HG02884 (cell line): ENCODE results near the gene SS18.

ENCODE experiments used
- ATAC-seq: cut with Tn5 transposase; IDR thresholded peaks from one replicate; pipeline ENCODE4 v1.9.1; 2021; ENCODE audit warnings: mild to moderate bottlenecking, moderate library complexity; ENCODE audit not compliant: unreplicated experiment

SS18 gene

DNA sequence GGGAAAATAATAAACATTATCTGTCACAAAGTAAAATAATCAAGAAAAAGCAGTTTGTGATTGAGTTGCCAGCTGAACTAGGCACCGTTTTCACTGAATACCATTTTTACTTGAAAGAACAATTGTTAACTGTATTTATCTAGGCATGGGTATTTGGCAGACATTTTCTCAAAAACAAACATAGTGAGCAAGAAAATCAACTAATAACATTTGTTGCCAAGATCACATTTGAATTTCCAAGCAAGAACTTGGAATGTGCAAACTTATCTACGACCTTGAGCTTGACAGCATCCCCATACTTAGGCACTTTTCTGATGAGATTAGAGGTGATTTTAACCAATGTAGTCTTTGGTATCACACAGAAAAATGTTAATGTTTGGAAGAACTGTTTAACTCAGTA lies 16.7 kb downstream of the SS18 start:
- no peak for ATAC-seq

DNA sequence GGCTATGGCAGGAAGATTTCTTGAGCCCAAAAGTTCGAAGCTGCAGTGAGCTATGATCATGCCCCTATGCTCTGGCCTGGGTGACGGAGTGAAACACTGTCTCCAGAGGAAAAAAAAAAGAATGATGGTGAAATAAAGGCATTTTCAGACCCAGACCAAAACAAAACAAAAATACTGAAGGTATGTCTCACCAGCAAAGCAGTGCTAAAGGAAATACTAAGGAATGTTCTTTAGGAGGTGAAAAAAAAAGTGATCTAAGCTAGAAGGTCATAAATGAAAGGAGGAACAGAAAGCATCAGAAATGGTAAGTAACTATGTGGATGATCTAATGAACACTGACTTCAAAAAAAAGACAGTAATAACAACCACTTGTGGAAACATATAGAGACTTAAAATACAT lies 18.7 kb downstream of the SS18 start:
- no peak for ATAC-seq

DNA sequence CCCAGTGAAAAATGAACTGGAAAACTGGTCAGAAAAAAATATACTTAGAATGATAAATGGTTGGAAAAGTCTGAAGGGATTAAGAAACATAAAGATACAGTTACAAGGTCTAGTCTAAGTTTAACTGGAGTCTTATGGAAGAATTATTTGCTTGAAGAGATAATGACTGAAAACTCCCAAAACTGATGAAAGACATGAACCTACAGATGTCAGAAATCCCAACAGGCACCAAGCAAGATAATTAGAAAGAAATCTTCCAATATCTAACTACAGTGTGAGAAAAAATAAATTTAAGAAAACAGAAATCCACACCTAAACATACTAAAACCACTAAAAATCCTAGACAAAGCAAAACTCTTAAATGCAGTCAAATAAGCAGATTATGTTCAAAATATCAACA lies 19.4 kb downstream of the SS18 start:
- no peak for ATAC-seq

DNA sequence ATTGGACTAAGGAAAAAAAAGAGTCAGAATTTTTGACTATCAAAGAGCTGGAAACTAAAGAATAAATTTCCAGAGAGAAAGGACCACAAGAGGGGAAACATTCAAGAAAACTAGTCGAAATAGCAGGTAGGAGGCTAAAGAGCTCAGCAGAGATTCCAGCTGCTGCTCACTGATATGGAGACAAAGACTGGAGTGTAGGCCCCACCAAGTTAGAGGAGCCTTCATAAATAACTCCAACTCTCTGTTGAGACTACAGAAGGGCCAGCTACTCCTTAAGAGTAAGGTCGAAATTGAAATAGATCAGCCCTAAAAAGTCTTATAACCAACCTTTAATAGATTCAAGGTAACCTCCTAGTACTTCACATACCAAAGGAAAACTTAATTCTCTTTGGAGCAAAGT lies 31.1 kb downstream of the SS18 start:
- no peak for ATAC-seq

DNA sequence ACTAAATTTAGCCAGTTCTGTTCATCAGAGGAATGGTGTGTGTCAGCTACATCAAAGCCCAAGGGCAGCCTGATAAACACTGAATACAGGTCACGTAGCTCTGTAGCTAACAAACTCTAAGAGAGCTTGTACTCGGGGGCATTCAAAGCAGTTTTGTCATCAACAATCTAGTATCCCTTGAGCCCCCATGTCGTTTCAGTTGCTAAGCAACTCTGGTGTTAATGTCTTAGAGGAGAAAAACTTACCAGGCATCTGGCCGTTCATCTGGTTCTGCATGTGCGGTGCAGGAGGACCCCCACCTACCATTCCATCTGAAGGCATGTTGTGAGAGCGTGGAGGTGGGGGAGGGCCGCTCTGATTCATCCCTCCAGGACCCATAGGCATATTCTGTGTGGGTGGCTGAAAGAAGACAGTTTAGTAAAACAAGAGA lies 33.1 kb downstream of the SS18 start:
- ATAC-seq: no peak

DNA sequence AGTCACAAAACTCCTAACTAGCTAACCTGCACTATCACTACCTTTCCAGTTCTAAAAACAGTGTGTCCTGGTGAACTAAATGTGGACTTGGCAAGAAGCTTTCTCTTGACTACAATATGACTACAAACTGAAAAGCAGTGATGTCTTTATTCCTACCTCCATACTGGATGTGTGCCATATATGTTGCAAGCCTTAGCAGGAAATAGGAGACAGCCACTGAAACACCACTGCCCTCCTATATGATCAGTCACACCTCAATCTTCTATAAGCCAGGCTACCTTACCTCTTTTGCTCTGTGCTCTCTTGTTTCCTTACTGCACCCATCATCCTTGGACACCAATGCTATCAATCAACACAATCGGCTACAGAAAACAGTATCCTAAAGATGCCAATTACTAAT lies 34.1 kb downstream of the SS18 start:
- ATAC-seq: no peak

DNA sequence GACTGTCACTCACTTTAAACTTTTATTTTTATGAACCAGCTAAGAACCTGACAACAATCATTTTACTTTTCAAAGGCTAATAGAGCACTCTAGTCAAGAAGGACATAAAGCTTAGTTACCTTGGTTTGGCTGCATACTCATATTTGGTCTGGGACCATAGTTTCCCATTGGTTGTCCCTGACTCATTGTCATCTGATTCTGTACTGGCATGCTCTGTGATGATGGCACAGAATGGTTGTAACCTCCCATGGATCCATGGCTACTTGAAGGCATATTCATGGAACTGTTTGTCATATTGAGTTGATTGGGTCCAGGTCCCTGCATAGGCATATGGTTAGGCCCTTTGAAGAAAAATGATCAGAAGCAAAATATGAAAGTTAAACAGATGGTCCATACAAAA lies 37.9 kb downstream of the SS18 start:
- no peak for ATAC-seq

DNA sequence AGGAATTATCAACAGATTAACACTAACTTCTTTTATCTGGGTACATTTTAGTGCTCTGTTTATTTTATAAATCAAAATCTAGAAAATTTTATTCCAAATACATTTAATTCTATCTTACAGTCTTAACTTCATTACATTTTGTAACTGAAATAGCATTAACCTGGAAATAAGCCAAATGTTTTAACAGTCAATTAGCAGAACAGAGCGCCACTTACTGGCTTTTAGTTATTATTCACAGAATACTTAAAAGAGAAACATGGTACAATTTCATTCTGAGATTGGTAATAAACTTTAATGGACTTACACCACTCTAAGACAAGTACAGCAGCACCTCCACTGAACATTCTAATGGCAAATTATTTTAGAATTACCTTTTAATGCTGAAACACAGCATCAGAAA lies 38.6 kb downstream of the SS18 start:
- ATAC-seq: no peak

DNA sequence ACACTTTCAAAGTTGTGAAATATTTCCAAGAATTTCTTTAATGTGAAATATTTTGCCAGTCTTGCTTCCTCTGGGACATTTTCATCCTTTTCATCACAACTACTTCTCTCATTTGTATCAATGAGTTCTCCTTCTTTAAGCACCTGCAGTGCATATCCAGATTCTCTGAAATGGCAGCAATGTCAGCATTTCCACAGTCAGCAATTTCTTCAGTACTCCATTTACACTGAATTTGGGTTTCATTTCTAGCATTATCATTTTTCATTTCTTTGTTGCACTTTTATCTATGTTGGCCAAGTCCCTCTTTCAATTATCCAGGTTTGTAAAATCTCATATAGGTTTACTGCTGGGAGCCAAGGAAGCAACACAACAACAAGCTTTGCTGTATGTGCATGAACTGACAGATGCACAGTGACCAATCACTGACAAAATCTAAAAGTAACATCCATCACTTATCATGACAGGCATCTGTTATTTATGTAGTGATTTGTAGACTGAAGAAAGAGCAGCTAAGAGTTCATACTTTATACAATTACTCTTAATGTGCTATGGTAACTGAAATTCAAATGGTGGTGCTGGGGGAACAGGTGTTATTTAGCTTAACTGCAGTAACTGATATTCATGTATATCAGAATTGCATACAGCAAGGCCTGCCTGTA lies 43.9 kb downstream of the SS18 start:
- no peak for ATAC-seq

DNA sequence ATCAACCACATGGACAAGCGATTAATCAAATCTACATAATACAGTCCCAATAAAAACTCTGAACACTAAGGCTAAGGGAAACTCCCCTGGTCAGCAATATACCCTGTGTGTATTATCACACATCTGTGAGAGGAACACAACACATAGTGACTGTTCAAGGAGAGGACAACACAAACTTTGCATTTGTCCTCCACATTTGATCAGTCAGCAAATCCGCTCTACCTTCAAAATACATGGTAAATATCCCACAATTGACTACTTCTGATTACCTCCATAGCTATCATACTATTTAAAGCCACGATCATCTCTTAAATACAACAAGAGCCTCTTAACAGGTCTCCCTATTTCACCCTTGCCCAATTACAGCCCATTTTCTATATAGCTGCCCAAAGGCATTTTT lies 45.6 kb downstream of the SS18 start:
- ATAC-seq: no peak

DNA sequence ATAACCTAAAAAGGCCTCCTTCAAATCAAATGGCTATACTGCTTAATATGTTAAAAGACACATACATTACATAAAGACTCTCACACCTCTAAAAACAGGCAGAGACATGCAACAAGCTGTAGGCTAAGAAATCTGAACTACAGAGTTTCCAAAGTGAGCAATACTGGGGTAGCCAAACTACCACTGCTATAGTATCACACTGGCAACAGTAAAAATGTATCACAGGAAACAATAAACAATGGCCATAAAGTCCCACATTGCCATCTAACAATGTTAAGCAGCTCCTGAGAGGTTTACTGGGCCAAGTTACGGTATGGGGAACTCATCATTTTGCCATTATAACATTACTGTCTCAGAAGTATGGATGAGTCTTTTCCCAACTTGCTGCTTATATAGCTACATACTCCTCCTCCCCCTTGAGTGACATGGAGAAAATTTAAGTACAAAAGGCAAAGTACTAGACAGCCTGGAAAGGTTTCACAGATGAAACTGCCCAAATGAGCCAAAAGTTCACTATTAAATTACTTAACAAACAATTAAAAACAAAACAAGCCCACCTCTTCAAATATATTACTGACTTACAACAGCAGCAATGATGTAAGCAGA lies 50.3 kb downstream of the SS18 start:
- ATAC-seq: no peak

DNA sequence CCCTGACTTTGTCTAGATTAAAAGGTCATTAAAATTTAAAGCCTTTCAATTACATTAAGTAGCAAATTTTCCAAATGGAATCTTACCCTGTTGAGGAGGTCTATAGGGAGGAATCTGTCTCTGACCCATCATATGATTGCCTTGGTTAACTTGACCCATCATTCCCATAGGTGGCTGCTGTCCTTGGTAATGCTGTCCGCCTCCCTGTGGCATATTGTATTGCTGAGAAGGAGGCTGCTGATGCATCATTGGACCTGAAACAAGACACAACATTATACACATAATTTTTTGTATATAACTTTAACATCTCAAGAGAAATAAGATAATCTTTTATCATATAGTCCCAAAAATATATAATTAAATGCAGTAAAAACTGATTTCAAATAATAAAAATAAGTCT lies 51.2 kb downstream of the SS18 start:
- ATAC-seq: no peak

DNA sequence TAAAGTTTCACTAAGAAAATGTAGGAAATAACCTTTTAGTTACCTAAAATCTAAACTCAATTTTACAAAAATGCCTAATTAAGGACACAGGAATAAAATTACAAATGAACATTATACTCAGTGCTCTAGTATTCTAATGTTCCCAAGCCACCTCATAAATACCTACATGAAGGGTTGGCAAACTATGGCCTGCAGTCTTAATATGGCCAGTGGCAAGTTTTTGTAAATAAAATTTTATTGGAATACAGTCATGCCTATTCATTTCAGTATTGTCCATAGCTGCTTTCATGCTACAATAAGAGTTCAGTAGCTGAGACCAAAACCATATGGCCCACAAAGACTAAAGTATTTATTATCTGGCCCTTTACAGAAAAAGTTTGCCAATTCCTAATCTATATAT lies 53.8 kb downstream of the SS18 start:
- ATAC-seq: no peak

DNA sequence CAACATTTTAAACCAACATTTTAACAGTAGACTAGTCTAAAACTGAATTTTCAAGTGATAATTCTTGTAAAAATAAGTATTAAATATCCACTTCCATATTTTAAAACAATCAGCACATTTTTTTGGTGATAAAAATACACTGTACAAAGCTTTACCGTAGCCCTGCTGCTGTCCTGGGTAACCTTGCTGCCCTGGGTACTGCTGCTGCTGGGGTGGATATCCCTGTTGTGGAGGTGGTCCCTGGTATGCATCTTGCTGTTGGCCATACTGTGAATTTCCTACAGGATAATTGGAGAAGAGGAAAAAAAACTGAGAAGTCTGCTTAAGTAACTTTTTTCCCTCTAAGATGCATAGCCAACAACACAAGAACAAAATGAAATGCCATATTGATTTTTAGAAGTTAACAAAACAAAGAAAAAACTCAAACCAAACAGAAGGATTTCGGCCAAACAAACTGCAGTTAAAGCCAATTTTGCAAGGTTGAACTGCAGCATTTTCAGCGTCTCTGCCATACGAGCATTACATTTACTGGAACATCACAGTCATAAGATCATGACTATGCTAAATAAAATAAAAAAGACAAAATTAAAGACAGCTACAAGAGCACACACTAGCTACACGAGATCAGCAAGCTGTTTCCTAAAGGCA lies 55.4 kb downstream of the SS18 start:
- ATAC-seq: no peak

DNA sequence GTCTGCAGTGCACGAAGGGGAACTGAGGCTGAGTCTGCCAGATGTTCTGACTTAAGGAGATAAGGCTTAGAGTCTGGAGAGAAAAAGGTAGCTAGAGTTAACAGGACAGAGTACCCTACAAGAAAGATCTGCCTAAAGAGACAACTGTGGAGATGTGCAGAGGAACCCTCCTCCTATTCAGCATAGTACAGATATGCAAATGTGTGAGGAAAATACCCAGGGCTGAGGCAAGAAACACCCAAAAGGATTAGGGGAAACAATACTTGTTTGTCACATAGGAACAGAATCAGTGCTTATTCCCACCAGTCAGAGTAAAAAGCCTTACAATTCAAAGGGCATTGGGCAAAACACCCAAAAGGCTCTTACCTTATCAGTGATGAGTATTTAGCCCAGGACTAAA lies 67.8 kb downstream of the SS18 start:
- ATAC-seq: no peak

DNA sequence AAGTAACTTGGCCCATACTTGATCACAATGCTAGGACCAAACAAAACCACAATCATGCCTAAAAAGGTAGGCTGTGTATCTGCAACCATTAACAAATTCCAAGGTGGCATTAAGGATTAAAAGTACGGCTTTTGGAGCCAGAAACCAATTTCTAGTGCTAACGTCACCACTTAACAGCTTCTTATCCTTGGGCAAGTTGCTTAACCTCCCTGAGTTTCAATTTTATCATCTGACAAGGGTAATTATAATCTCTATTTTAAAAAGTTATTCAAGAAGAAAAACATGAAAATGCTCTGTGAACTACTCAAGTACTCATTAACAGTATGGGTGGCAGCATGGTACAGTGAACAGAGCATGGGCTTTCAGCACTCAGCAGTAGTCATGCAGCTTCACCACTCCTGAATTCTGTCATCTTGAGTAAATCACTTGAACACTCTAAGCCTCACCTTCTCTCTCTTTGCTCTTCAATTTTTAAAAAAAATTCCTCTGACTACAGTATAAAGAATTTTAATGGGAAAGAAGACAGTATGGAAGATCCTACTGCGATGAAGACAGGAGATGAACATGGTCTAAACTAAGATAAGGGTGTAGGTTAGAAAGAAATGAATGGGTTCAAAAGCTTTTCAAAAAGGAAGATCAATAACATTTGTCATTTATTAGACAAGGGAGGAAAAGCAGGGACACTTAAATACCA lies 69.2 kb downstream of the SS18 start:
- ATAC-seq: no peak

DNA sequence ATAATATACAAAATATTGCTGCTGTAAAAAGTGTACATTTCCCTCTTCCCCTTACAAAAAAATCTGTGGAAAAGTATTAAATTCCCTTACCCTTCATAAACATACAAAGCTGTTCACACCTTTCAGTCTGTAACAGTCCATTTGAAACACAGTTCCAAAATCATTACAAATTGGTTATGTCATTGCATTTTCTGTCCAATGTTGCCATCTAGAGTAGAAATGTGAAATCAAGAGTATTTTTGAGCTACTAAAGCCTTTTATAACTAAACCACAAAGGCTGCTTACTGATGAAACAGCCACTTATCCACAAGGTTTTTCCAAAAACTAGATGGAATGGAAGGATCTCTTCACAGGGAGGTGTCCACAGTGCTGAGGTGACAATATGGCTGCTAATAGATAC lies 72.5 kb downstream of the SS18 start:
- ATAC-seq: no peak

DNA sequence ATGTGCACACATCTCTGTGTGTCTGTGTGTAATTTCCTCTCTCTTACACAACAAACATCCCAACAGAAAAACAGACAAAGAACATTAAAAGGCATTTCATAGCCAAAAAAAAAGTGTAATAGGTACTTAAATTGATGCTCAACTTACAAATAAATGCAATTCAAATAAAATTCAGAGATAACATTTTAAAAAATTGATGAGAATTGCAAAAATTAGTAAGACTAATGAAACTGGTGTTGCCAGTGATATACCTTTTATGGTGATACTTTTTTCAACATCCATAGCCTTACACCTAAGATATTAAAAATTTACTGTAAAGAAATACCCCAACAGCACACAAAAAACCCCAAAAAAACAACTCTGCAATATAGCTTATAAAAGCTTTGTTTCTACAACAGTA lies 76.0 kb downstream of the SS18 start:
- no peak for ATAC-seq

DNA sequence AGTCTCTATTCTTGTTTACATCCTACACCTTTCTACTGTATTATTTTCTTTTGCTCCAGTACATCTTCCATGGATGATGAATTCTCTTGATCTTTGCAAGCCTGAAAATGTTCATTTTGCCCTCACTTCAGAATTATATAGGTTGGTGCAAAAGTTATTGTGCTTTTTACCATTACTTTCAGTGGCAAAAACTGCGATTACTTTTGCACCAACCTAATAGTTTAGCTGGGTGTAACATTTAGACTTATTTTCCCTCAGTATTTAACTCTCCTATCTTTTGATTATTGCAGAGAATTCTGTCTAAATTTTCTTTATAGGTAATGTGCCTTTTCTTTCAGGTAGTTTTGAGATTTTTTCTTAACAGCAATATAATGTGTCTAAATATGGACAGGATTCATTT lies 81.8 kb downstream of the SS18 start:
- ATAC-seq: no peak

DNA sequence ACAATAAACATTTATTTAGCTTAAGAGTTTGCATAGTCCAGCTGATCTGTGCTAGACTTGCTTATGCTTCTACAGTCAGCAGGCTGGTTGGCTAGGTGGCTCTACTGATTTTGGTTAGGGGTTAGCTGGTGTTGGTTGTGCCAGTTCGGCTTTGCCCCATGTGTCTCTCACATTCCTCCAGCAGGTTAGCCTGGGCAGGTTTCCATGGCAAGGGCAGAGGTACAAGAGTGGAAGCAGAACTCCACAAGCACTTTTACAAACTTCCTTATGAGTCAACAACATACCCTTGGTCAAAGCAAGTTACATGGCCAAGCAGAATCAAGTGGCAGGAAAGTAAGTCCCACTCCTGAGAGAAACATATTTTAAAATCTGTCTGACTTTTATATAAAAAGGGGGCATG lies 82.3 kb downstream of the SS18 start:
- ATAC-seq: no peak

DNA sequence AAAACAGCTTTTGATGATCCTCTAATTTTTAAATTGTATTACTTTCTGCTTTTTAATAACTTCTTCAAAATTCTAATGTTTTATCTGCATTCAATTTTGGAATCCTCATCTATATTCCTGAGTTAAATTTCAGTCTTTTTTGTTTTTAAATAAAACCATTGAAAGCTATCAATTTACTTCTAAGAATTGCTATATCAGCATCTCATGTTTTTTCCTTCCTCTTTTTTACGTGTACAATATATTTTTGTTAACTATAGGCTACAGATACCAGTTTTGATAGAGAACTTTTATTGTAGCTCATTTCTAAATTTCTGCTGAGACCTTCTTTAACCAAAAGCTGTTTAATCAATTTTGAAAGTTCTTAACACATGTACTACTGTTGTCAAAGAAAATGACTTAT lies 84.5 kb downstream of the SS18 start:
- ATAC-seq: no peak

DNA sequence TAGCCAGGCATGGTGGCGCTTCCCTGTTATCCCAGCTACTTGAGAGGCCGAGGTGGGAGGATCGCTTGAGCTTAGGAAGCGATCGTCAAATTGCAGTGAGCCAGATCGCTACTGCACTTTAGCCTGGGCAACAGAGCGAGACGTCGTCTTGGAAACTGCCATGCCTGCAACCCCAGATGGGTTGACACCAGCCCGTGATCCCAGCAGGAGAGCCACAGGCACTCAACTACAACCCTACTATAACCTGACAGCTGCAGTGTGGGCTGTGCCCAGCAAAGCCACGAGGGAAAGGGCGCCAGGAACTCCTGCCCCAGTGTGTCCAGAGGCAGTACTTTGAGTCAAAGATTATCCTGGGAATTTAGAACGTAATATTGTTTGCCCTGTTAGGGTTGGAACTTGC lies 85.6 kb downstream of the SS18 start:
- ATAC-seq: no peak
